Activated T-cell treated with anti-CD3 and anti-CD28 coated beads, Interleukin-2, amount 50 U/mL, for 1 hour (primary cell): ENCODE measurements around the gene TMEM245.
"Not testable (repeated sequence)": the region's sequence is repeated elsewhere in the genome, so short reads cannot be mapped to it uniquely, and the experiment has no call there.

Experiments
- DNase-seq: peaks from one replicate; pipeline ENCODE4 v3.0.0-alpha.2; 2020

TMEM245 gene

DNA sequence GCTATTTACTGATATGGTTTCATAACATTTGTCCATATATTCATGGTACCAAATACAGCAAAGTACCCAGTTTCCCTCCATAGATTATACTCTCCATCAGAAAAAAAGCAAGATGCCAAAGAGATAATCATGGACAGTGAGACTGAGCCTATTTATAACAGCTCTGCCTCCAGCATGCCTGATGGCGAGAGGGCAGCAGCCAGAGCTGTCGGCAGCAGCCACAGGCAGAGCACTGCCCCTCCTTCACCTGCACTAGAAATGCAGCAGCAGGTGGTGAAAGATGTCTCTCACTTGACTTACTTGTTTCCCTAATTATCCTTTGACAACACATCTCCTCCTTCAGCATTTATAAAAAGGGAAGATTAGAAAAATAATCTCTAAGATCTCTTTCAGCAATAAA is 138.9 kb downstream of the TMEM245 start:
- no peak for DNase-seq

DNA sequence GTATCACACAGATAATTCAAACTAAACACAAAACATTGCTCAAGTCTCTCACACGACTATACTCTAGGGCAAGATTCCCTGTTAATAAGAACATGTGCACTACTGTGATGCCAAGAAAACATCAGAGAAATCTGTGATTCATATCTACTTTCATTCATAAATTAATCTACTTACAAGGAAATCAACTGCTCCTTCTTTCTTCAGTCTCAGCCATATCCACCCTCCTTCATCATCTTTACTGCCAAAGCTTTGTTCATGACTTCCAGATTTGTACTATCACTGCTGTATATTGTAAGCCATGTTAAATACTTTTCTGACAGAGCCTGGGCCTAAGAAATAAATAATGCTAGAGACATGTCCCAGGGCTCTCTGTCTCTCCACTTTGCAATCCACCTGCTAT is 141.5 kb downstream of the TMEM245 start:
- DNase-seq = no peak

DNA sequence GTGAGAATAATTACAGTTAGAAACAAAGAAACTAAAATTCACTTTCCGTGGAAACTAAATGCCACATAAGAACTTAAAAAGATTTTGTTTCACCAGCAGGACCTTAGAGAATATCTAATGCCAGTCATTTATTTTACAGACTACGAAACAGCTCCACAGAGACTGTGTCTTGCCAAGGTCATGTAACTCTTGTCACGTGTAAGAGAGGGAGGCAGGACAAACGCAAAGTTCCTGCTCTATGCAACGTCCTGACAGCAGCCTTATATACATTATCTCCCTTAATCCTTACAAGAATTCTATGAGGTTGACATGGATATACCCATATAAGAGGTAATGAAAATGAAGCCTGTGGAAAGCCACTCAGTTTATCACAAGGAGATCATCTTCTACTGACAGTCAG is 145.9 kb downstream of the TMEM245 start:
- no peak for DNase-seq

DNA sequence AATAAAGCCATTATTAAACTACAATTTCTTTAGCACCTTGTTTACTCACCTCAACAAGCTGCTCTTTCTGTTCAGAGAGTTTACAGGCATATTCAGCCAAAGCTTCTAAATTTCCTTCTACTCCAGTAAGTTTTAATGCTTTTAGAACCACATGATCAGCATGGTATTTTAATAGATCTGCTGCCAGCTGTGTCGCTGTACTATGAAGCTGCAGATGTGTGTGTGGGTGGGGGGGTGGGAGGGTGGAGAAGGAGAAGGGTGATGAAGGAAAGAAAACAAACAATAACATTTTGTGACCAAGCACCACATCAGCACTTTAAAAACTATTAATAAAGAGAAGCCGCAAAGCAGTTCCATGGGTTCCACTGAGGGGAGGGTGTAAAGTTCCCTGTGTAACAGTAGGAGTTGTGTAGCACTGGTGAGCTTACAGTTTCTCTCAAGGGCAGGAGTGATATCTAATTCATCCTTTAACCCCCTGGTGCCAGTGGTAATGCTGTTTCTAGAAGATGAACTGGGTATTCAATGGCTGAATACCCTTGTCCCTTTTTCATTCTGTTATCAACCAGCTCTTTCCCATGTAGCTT is 147.0 kb downstream of the TMEM245 start:
- no peak for DNase-seq

DNA sequence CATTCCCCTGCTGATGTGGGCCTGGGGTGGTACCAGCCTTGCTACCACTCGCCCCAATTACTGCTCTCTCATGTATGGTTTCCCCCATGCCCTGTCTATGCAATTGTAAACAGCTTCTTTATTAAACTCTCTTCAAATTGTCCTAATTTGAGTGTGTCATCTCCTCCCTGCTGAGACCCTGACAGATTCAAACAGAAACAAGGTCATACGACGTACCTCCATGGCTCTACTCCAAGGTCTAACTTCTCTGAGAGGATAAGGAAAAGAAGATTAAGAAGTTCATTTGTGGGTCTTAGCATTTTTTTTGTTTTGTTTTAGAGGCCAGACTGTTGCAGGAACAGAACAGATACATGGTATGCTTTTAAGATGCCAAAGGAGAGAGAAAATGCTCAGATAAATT is 147.6 kb downstream of the TMEM245 start:
- no peak for DNase-seq

DNA sequence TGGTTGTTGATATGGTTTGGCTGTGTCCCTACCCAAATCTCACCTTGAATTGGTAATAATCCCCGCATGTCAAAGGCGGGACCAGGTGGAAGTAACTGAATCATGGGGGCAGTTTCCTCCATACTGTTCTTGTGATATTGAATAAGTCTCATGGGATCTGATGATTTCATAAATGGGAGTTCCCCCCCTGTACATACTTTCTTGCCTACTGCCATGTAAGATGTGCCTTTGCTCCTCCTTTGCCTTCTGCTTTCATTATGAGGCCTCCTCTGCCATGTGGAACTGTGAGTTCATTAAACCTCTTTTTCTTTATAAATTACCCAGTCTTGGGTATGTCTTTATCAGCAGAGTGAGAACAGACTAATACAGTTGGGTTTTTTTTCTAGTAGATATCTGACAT is 148.4 kb downstream of the TMEM245 start:
- DNase-seq = not testable (repeated sequence)

DNA sequence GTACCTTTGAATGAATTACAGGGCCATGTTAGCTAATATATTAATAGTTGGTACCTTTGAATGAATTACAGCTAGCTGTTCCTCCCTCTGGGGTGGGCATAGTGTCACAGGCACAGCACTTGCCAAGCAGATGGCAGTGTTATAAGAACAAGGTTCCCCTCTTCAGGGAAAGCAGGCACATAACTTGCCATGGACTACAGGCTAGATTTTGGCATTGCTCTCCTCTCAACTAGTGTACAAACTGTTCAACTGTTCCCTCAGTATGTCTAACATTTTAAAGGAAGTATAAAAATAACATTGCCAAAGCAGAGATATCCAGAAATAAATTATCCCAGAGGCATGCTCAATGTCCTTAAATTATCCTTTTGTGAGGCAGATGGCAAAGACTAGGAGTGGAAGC is 151.8 kb downstream of the TMEM245 start:
- DNase-seq = no peak
